Ectodermal cell (in vitro differentiated cells): ENCODE measurements around the gene MSANTD2.
"Not testable (repeated sequence)": the region's sequence is repeated elsewhere in the genome, so short reads cannot be mapped to it uniquely, and the experiment has no call there.

Experiments used
- H3K27ac ChIP-seq: 2 replicates; pipeline ENCODE4 v1.7.0; 2013; ENCODE audit warnings: mild to moderate bottlenecking, low read depth, low read length; ENCODE audit not compliant: insufficient read depth, poor library complexity, severe bottlenecking
- H3K27me3 ChIP-seq: 2 replicates; pipeline ENCODE4 v1.7.0; 2013; ENCODE audit warnings: mild to moderate bottlenecking, low read length; ENCODE audit not compliant: insufficient read depth, control insufficient read depth, poor library complexity, severe bottlenecking
- H3K36me3 ChIP-seq: one replicate; pipeline ENCODE4 v1.7.0; 2013; ENCODE audit warnings: low read length; ENCODE audit not compliant: control insufficient read depth, insufficient read depth
- H3K4me1 ChIP-seq: one replicate; pipeline ENCODE4 v1.7.0; 2013; ENCODE audit warnings: low read length; ENCODE audit not compliant: control insufficient read depth, insufficient read depth
- H3K4me3 ChIP-seq: 2 replicates; pipeline ENCODE4 v1.7.0; 2013; ENCODE audit warnings: low read depth, low read length, control low read depth; ENCODE audit not compliant: insufficient read depth
- H3K9me3 ChIP-seq: 2 replicates; pipeline ENCODE4 v1.7.0; 2013; ENCODE audit warnings: mild to moderate bottlenecking, low read length, moderate library complexity; ENCODE audit not compliant: control insufficient read depth
- WGBS, 2 experiments: methylation state at CpG; one replicate each; pipeline ENCODE4 v1.1.7; 2013; ENCODE audit warnings: missing lambda C conversion rate in 2 of 2; 5-methylcytosine and 5-hydroxymethylcytosine counted together

MSANTD2 gene

DNA sequence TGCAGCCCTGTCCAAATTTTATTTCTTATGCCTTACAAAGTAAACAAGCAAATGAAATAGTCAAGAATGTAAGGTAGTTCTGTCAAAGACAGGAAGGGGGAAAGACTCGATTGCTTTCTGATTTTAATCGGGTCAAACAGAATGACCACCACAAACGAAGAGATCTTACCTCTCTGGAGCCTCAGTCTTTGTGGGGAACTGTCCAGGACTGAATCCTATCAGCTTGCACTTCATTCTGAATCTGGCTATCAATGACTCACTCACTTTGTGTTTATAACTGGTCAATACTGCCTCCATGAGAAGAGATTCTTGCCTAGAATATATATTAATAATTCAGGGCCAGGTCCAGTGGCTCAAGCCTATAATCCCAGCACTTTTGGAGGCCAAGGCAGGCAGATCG lies 17.2 kb downstream of the MSANTD2 start:
- 93 to 97% methylated on average over 4 of the region's 4 CpGs for WGBS, 2 experiments

DNA sequence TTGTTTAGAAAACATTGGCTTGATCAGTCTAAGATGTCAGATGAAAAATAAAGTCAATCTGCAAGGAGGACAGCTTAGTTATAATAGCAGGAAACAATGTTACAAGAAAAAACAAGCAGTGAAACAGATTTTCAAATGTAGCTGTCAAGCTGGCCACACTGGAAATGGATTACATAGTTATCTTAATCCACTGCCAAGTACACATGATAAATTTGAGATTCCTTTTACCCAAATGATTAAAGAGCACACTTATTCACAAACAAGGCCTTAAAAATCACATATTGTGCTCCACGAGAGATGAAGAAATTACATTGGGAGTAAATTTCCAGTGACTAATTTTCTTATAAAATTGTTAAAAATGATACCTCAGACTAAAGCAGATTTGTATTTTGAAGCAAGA lies 20.6 kb downstream of the MSANTD2 start:
- H3K27me3 ChIP-seq = no peaks in the 10 kb centered on the region
- H3K9me3 ChIP-seq = no peaks in the 10 kb centered on the region
- H3K27ac ChIP-seq = no peak overlapping the region
- no CpG with 5 or more reads among the region's 1 CpG for WGBS, 2 experiments
- peaks cover 2% of the 10 kb centered on the region for H3K36me3 ChIP-seq
- no peaks in the 10 kb centered on the region for H3K4me1 ChIP-seq
- no peak overlapping the region for H3K4me3 ChIP-seq

More for the DNA sequence above, 17.2 kb downstream of the MSANTD2 start:
- H3K4me1 ChIP-seq = no peaks in the 10 kb centered on the region
- H3K4me3 ChIP-seq = no peak overlapping the region
- no peaks in the 10 kb centered on the region for H3K9me3 ChIP-seq
- H3K27me3 ChIP-seq = no peaks in the 10 kb centered on the region
- H3K36me3 ChIP-seq = no peaks in the 10 kb centered on the region
- no peak overlapping the region for H3K27ac ChIP-seq

DNA sequence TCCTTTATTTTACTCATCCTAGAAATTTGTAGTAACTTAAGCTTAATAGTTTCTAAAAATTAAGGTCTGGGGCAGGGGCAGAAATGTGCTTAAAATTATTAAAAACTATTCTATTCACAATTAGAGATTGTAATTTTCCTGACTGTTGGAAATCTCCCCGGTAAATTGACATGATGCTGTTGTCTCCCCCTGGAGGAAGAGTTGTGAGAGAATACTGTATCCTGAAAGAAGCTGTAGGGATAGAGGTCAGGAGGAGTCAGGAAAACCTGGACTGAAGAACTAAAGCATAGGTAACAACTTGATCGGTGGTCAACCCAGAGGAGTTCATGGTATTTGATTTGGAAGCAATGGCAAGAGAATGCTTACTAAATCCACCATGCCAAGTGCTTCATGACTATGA lies 21.9 kb downstream of the MSANTD2 start:
- WGBS, 2 experiments = 92 to 93% methylated on average over 2 of the region's 2 CpGs
- Histone ChIP-seq H3K9me3 (no peaks in the 10 kb centered on the region), H3K36me3 (peaks cover 7% of the 10 kb centered on the region), H3K4me1 (no peaks in the 10 kb centered on the region), H3K4me3 (no peak overlapping the region), H3K27me3 (no peaks in the 10 kb centered on the region), H3K27ac (no peak overlapping the region)

DNA sequence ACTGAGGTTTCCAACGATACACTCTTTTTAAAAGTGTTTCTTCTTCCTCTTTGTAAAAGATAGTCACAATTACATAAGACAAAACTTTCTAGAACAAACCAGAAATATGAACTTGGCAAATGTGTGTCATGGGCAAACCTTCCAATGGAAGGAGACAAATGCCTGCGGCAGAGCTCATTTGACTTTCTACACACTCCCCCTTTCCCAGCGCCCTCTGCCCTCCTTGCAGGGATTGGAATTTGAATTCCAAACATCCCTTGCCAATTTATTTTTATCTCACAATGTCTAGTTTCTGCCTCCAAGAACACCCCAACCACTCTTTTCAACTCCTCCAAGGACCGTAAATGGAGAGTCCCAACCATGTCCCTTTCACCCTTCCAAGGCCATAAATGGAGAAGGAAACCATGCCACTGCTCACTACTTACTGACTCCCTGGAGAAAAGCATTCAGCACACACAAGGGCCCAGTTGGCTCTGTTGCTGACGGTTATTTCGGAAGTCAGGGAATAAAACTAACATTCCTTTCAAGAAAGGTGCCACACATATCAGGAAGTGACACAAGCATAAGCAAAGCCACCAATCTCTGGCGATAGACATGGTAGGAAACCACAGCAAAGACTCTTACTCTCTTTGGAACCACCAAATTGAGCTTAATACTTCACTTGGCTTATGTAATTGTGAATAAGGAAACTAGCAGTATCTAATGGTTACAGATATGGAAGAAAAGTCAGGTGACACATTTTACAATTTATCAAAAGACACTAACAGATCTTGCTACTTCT lies 23.2 kb downstream of the MSANTD2 start:
- Histone ChIP-seq H3K4me3 (no peak overlapping the region), H3K27ac (no peak overlapping the region), H3K9me3 (no peaks in the 10 kb centered on the region), H3K36me3 (peaks cover 11% of the 10 kb centered on the region), H3K4me1 (no peaks in the 10 kb centered on the region), H3K27me3 (no peaks in the 10 kb centered on the region)
- 92 to 94% methylated on average over 7 of the region's 7 CpGs for WGBS, 2 experiments

DNA sequence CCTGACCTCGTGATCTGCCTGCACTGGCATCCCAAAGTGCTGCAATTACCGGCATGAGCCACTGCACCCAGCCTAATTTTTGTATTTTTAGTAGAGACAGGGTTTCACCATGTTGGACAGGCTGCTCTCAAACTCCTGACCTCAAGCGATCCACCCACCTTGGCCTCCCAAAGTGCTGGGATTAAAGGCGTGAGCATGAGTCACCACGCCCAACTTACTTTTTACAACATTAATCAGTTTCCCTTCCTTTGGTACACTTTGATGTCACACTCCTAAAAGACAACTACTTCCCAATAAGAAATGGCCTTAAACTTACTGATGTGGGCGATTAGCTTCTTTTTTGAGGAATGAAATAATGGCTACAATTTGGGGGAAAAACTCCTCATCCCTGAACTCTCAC lies 29.2 kb downstream of the MSANTD2 start:
- H3K27ac ChIP-seq, H3K4me3 ChIP-seq, H3K9me3 ChIP-seq, H3K27me3 ChIP-seq, H3K4me1 ChIP-seq: not testable (repeated sequence)
- 91 to 96% methylated on average over 5 to 6 of the region's 6 CpGs for WGBS, 2 experiments
- H3K36me3 ChIP-seq = peaks cover 22% of the 10 kb centered on the region

DNA sequence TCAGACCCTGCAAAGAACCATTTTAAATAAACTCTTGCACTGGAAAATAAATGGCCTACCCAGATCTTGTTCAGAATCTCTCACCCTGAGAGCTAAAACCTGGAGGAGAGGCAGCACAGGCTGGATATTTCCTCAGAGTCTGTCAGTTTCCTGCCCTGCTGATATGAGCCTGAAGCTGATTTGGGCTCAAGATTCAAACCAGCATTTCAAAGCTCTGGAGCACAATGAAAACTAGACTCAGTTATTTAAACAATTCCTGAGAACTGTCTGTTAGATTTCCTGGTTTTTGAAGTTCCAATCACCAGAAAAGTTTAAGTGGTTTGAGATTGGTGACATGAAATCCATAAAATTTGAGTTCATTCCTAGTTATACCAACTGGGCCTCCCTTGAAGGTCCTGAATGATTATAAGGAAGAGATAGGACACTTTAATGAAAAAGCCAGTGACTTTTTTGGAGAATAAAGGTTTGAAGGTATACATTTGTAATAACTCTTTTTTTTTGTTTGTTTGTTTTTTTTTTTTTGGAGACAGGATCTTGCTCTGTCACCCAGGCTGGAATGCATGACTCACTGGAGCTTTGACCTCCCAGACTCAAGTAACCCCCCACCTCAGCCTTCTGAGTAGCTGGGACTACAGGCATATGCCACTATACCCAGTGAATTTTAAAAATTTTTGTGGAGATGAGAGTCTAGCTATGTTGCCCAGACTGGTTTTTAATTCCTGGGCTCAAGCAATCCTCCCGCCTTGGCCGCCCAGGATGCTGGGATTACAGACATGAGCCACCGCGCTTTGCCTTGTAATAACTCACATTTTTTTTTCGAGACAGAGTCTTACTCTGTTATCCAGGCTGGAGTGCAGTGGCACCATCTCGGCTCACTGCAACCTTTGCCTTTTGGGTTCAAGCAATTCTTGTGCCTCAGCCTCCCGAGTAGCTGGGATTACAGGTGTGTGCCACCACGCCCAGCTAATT lies 30.1 kb downstream of the MSANTD2 start:
- H3K4me3 ChIP-seq = no peak overlapping the region
- no peaks in the 10 kb centered on the region for H3K4me1 ChIP-seq
- no peaks in the 10 kb centered on the region for H3K27me3 ChIP-seq
- no peak overlapping the region for H3K27ac ChIP-seq
- H3K9me3 ChIP-seq = no peaks in the 10 kb centered on the region
- 91 to 96% methylated on average over 8 of the region's 8 CpGs for WGBS, 2 experiments
- H3K36me3 ChIP-seq = peaks cover 22% of the 10 kb centered on the region

DNA sequence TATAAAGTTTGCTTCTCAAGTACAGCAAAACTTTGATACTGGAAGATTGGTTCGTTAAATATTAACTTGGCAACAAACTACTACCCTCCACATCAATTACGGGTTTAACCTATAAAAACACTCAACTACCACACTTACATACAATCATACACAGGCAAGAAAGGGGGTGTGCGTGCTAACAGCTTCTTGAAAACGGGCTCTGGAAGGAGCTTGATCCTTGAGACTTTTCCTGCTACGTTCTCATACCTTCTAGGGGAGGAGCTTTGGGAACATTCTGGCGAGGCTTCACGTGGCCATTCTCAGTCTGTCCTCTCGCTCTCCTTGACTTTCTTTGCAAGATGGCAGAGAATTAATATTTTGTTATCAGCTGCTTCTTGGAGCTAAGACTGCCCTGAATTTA lies 31.3 kb downstream of the MSANTD2 start:
- Histone ChIP-seq H3K27ac (no peak overlapping the region), H3K27me3 (no peaks in the 10 kb centered on the region), H3K4me1 (no peaks in the 10 kb centered on the region), H3K36me3 (peaks cover 19% of the 10 kb centered on the region), H3K4me3 (no peak overlapping the region), H3K9me3 (no peaks in the 10 kb centered on the region)
- 91 to 95% methylated on average over 8 of the region's 8 CpGs for WGBS, 2 experiments

DNA sequence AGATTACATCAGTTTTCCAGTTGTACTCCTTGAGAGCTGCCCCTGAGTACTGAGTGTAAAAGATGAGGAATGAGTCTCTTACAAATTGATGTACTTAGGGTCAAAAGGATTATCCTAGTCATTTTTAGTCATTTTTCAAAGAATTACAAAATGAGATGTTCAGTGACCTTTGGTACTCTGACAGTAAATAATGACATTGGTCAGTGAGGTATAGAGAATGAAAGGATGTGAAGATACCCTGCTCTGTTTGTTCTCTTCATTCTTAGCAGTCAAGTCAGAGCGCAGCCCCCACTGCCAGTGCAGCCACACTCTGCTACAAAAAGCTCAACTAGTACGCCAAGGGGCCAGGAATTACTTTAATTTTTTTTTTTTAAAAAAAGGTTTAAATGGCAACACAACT lies 34.0 kb downstream of the MSANTD2 start:
- Histone ChIP-seq H3K4me1 (peaks cover 12% of the 10 kb centered on the region), H3K27me3 (peaks cover 20% of the 10 kb centered on the region), H3K27ac (no peak overlapping the region), H3K9me3 (no peaks in the 10 kb centered on the region), H3K36me3 (peaks cover 3% of the 10 kb centered on the region), H3K4me3 (no peak overlapping the region)
- WGBS, 2 experiments = 90 to 100% methylated on average over 1 to 2 of the region's 2 CpGs

DNA sequence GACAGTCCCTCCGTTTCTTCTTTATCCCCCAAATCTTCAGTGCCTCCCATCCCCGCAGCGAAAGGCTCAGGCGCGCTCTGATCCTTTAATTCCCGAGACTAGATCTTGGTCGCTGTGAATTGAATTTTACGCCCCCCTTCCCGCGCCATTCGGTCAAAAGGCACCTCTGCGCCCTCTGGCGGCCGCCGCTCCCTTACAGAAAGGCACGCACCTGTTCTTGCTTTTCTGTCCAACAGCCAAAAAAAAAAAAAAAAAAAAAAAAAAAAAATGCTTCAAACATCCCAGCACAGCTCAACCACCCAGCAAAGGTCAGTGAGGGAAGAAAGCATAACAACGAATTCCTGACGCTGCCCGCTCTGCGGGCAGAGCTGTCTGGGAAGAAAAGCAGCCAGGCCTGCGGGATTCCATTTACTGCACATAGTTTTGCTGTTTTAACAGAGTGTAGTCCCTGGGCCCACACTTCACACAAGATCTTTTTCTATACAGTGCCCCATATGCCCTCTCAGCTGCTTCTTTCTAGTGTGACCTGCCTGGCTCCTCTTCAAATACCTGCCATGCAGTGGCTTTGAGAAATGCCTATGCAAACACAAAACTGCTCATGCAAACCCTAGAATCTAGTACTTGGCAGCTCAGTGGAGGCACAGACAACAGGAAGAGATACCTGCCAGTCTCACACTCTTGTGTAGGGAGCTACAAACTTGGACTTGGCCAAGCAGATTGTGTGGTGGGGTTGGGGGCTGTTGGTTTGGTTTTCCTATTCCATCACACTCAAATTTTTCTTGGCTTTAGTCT lies 36.9 kb downstream of the MSANTD2 start:
- H3K4me3 ChIP-seq = peak overlapping the region; percentile 34

More for the DNA sequence above, 36.9 kb downstream of the MSANTD2 start:
- Histone ChIP-seq H3K4me1 (peaks cover 35% of the 10 kb centered on the region), H3K9me3 (no peaks in the 10 kb centered on the region), H3K27me3 (peaks cover 48% of the 10 kb centered on the region), H3K36me3 (no peaks in the 10 kb centered on the region), H3K27ac (no peak overlapping the region)
- 6% methylated on average over 21 of the region's 21 CpGs for WGBS, 2 experiments
